Right lobe of liver (tissue), 6 donors: ENCODE data around the gene STK4. TPM values are rescaled to one million over a fixed set of nuclear protein-coding genes. Genes with fewer than 3 reads are reported as not detected.

Experiments used
- ATAC-seq, 4 donors: fragments of 200-7000 bp; cut with Tn5 transposase; one replicate each; pipeline ENCODE4 v1.9.1; 2020; ENCODE audit warnings: mild to moderate bottlenecking in 4 of 4, moderate library complexity in 4 of 4
- DNase-seq, 3 donors: peaks; one replicate each; pipeline ENCODE4 v3.0.0-alpha.2; 2020
- H3K27ac ChIP-seq, 3 donors: fragments of 200-600 bp; one replicate each; pipeline ENCODE4 v1.8.0; 2022
- H3K27me3 ChIP-seq, 2 donors: fragments of 200-600 bp; one replicate each; pipeline ENCODE4 v1.8.0; 2022
- H3K36me3 ChIP-seq, 4 donors: fragments of 200-600 bp; sonication (generic) in 1 of 4; one replicate each; pipeline versions ENCODE4 v1.5.1 to v1.8.0; 2017 to 2022; ENCODE audit warnings: control low read depth in 1 of 4
- H3K4me1 ChIP-seq, 4 donors: fragments of 200-600 bp; sonication (generic) in 1 of 4; one replicate each; pipeline versions ENCODE4 v1.5.1 to v1.8.0; 2017 to 2022; ENCODE audit warnings: control low read depth in 1 of 4
- H3K4me3 ChIP-seq, 3 donors: fragments of 200-600 bp; one replicate each; pipeline ENCODE4 v1.8.0; 2022
- H3K9me3 ChIP-seq, 4 donors: fragments of 200-600 bp; sonication (generic) in 1 of 4; one replicate each; pipeline versions ENCODE4 v1.5.1 to v1.8.0; 2017 to 2022; ENCODE audit warnings: control low read depth in 1 of 4
- POLR2A ChIP-seq: fragments of 450-650 bp; IDR thresholded peaks from one replicate; pipeline ENCODE4 v1.6.1; 2017; ENCODE audit warnings: antibody characterized with exemption, mild to moderate bottlenecking
- whole genome bisulfite sequencing: methylation state at CpG from one replicate; pipeline ENCODE4 v1.1.6; 2018; ENCODE audit warnings: low coverage, low lambda C conversion rate; ENCODE audit not compliant: insufficient coverage; ENCODE audit errors: missing lambda C conversion rate; 5-methylcytosine and 5-hydroxymethylcytosine counted together
- intact Hi-C, 2 donors: fragments of 100-400 bp; cut with DNase I; formaldehyde crosslinking; loops; one replicate each; pipeline versions ENCODE4 v1.11.2 to v1.14.1; 2022
- total RNA-seq, 6 experiments: library from RNA; depleted of rRNA in 2 of 6; stranded (reverse); fragments of >200 nt in 2 of 6; fragmentation: NEBNext Ultra II Directional in 3 of 6; extraction: Animal tissue kit (Norgen Biotek cat#: 25700) in 3 of 6; gene quantifications; one replicate each; pipeline versions ENCODE4 v1.1.0 to v1.2.4, GENCODE V29; 2016 to 2023
- TF ChIP-seq, protein P1 (sequence below), 4 donors: fragments of 200-600 bp in 3 of 4; fragments of 450-650 bp in 1 of 4; IDR thresholded peaks; one replicate each; pipeline versions ENCODE4 v1.5.1 to v1.8.0; 2016 to 2022; ENCODE audit warnings: antibody characterized with exemption in 4 of 4, mild to moderate bottlenecking in 2 of 4
- donor health status: DM: no; HTN: yes; CAD: no.
- donor health status: DM: no; HTN: no; CAD: no.
- donor health status: DM: no; HTN: no; CAD: no.
- donor health status: DM: no; HTN: yes; CAD: no.
- donor health status: DM: no; HTN: yes; CAD: no.

The STK4 gene
- total RNA-seq, 6 experiments from 2014 or later, result 9.7 to 17.5 (median 13.4) TPM

- Histone ChIP-seq H3K27me3 (peaks cover 4 to 10% of the 10 kb centered on the region in 2 donors), H3K27ac (no peak overlapping the region), H3K9me3 (no peaks in the 10 kb centered on the region), H3K36me3 (no peaks in the 10 kb centered on the region), H3K4me3 (no peak overlapping the region), H3K4me1 (peaks cover 0 to 7% (median 0%) of the 10 kb centered on the region in 4 donors)
- 9% methylated on average over 7 of the region's 7 CpGs for WGBS
- TF ChIP-seq, protein P1, sequence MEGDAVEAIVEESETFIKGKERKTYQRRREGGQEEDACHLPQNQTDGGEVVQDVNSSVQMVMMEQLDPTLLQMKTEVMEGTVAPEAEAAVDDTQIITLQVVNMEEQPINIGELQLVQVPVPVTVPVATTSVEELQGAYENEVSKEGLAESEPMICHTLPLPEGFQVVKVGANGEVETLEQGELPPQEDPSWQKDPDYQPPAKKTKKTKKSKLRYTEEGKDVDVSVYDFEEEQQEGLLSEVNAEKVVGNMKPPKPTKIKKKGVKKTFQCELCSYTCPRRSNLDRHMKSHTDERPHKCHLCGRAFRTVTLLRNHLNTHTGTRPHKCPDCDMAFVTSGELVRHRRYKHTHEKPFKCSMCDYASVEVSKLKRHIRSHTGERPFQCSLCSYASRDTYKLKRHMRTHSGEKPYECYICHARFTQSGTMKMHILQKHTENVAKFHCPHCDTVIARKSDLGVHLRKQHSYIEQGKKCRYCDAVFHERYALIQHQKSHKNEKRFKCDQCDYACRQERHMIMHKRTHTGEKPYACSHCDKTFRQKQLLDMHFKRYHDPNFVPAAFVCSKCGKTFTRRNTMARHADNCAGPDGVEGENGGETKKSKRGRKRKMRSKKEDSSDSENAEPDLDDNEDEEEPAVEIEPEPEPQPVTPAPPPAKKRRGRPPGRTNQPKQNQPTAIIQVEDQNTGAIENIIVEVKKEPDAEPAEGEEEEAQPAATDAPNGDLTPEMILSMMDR (IDR thresholded peaks at IDR 0.05), result peak; percentile 55 to 76 (median 74)
- TF ChIP-seq POLR2A, result no peak
- intact Hi-C loops, result loop anchor here (10.0 kb wide), 1 partner anchor 51 kb away; no protein-coding TSS in a partner anchor
- ATAC-seq, result peak; percentile 76 to 85 (median 79)
- DNase-seq, result peak in 1 of 3 donors; percentile 62
These were observed 129.5 kb downstream of the STK4 start for GRCh38 chr20:45095805-45096238.

DNA sequence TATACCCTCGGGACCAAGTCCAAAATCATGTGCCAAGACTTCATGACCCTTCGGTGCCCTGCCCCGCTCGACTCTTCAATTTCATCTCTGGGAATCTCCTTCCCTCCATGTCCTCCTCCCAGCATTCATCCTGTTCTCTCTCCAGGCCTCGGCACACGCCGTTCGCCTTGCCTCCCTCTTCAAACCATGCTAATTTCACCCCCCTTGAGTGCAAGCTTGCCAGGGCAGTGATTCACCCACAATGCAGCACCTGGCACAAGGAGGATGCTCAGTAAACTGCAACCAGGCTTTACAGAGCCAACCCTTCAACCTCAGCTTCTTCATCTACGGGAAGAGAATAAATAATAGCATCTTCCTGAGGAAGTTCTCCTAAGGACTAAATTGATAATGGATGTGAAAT, 130.5 kb downstream of the STK4 start:
- peaks cover 0 to 7% (median 0%) of the 10 kb centered on the region in 4 donors for H3K4me1 ChIP-seq
- no peak overlapping the region for H3K27ac ChIP-seq
- H3K36me3 ChIP-seq, result no peaks in the 10 kb centered on the region
- WGBS, result 51% methylated on average over 6 of the region's 9 CpGs
- no peak for DNase-seq
- intact Hi-C loops, result loop anchor here (10.0 kb wide), 1 partner anchor 52 kb away; no protein-coding TSS in a partner anchor
- no peak overlapping the region for H3K4me3 ChIP-seq
- peaks cover 4 to 10% of the 10 kb centered on the region in 2 donors for H3K27me3 ChIP-seq
- H3K9me3 ChIP-seq, result no peaks in the 10 kb centered on the region
- no peak for TF ChIP-seq POLR2A
- TF ChIP-seq, protein P1 (IDR thresholded peaks at IDR 0.05), result no peak
- no peak for ATAC-seq

DNA sequence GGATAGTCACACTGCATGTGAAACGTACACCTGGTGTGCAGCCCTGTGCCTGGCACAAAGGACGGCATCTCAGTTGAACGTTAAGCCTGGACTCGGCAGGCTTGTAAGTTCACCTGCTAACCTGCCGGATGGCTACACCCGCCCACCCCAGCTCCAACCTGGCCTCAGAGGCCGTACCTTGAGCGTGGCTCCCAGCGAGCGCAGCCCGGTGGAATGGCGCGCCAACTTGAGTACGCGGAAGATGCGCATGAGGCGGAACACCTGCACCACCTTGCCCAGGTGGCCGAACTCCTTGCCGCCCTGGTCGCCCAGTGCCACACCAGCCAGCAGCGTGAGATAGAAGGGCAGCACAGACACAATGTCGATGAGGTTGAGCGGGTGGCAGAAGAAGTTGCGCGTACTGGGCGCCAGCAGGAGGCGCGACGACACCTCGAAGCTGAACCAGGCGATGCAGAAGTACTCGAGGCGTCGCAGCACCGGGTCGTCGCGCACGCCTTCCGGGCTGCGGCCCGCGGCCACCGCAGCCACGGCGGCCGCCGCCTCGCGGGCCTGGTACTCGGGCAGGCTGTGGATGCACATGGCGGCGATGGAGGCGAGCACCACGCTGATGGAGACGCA, 131.3 kb downstream of the STK4 start:
- DNase-seq (peak in 1 of 3 donors; percentile 44), ATAC-seq (peak in 2 of 4 donors; percentile 22 to 31)
- Histone ChIP-seq H3K27me3 (peaks cover 4 to 10% of the 10 kb centered on the region in 2 donors), H3K4me3 (peak overlapping the region in 1 of 3 donors; percentile 26), H3K9me3 (no peaks in the 10 kb centered on the region), H3K36me3 (no peaks in the 10 kb centered on the region), H3K27ac (no peak overlapping the region), H3K4me1 (peaks cover 0 to 7% (median 0%) of the 10 kb centered on the region in 4 donors)
- 30% methylated on average over 2 of the region's 56 CpGs for WGBS
- intact Hi-C loops, result loop anchor here (10.0 kb wide), 1 partner anchor 53 kb away; no protein-coding TSS in a partner anchor
- TF ChIP-seq POLR2A, result no peak
- TF ChIP-seq, protein P1 (IDR thresholded peaks at IDR 0.05), result peak in 3 of 4 donors; percentile 16 to 26 (median 18)

GRCh38 chr20:45098103-45098773, 131.9 kb downstream of the STK4 start:
- no peaks in the 10 kb centered on the region for H3K9me3 ChIP-seq
- DNase-seq (peak in 2 of 3 donors; percentile 38 to 65), ATAC-seq (peak; percentile 25 to 58 (median 44))
- peaks cover 4 to 10% of the 10 kb centered on the region in 2 donors for H3K27me3 ChIP-seq
- H3K4me3 ChIP-seq, result peak overlapping the region in 1 of 3 donors; percentile 26
- no peaks in the 10 kb centered on the region for H3K36me3 ChIP-seq
- intact Hi-C loops, result loop anchor here (10.0 kb wide), 1 partner anchor 53 kb away; no protein-coding TSS in a partner anchor
- peaks cover 0 to 7% (median 0%) of the 10 kb centered on the region in 4 donors for H3K4me1 ChIP-seq
- no peak overlapping the region for H3K27ac ChIP-seq
- no peak for TF ChIP-seq POLR2A
- TF ChIP-seq, protein P1 (IDR thresholded peaks at IDR 0.05), result peak in 2 of 4 donors; percentile 12 to 23
- no CpG with 5 or more reads among the region's 91 CpGs for WGBS
